Cardiac muscle cell (in vitro differentiated cells and primary cell): ENCODE results near the gene CSF2. TPM values are rescaled to one million over a fixed set of nuclear protein-coding genes. Genes with fewer than 3 reads are reported as not detected.

Source experiments
- DNase-seq, 2 donors: peaks; one replicate each; pipeline versions ENCODE4 v3.0.0 to v3.0.0-alpha.2; 2010 to 2017; ENCODE audit warnings: low read depth in 1 of 2, low spot score in 1 of 2
- H3K27ac ChIP-seq: fragments of 200-600 bp; sonication (generic); 2 replicates; pipeline ENCODE4 v1.5.1; 2016
- H3K27me3 ChIP-seq: fragments of 200-600 bp; sonication (generic); 2 replicates; pipeline ENCODE4 v1.6.0; 2016; ENCODE audit warnings: control low read depth
- H3K36me3 ChIP-seq: fragments of 200-600 bp; sonication (generic); 2 replicates; pipeline ENCODE4 v1.5.1; 2016; ENCODE audit warnings: control low read depth
- H3K4me1 ChIP-seq: fragments of 200-600 bp; sonication (generic); 2 replicates; pipeline ENCODE4 v1.8.1; 2017; ENCODE audit warnings: low read depth, mild to moderate bottlenecking, mixed run types
- H3K4me3 ChIP-seq: fragments of 200-600 bp; sonication (generic); 2 replicates; pipeline ENCODE4 v1.5.1; 2016; ENCODE audit warnings: mild to moderate bottlenecking
- H3K9me3 ChIP-seq: fragments of 200-600 bp; sonication (generic); 2 replicates; pipeline ENCODE4 v1.5.1; 2017; ENCODE audit warnings: low read depth, mild to moderate bottlenecking, control low read depth
- polyA plus RNA-seq: library from polyadenylated mRNA; unstranded; fragments of >200 nt; fragmentation: Nextera tagmentation; extraction: Ambion mirVana; gene quantifications from 2 replicates; pipeline ENCODE4 v1.2.1, GENCODE V29; 2016
- total RNA-seq: library from RNA; depleted of rRNA; stranded (reverse); fragments of >200 nt; gene quantifications from 2 replicates; pipeline ENCODE4 v1.2.3, GENCODE V29; 2016
- TF ChIP-seq, protein P1 (sequence below): IDR thresholded peaks from 2 replicates; pipeline ENCODE4 v1.5.1; 2012; ENCODE audit warnings: low read depth, mild to moderate bottlenecking, low read length

The CSF2 gene
- total and polyA plus RNA-seq, 2 experiments from 2014 or later = not detected

GRCh38 chr5:132037353-132037752 lies 36.2 kb upstream of the CSF2 start:
- TF ChIP-seq, protein P1, sequence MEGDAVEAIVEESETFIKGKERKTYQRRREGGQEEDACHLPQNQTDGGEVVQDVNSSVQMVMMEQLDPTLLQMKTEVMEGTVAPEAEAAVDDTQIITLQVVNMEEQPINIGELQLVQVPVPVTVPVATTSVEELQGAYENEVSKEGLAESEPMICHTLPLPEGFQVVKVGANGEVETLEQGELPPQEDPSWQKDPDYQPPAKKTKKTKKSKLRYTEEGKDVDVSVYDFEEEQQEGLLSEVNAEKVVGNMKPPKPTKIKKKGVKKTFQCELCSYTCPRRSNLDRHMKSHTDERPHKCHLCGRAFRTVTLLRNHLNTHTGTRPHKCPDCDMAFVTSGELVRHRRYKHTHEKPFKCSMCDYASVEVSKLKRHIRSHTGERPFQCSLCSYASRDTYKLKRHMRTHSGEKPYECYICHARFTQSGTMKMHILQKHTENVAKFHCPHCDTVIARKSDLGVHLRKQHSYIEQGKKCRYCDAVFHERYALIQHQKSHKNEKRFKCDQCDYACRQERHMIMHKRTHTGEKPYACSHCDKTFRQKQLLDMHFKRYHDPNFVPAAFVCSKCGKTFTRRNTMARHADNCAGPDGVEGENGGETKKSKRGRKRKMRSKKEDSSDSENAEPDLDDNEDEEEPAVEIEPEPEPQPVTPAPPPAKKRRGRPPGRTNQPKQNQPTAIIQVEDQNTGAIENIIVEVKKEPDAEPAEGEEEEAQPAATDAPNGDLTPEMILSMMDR = no peak
- no peaks in the 10 kb centered on the region for H3K4me1 ChIP-seq
- no peaks in the 10 kb centered on the region for H3K9me3 ChIP-seq
- peaks cover 3% of the 10 kb centered on the region for H3K27me3 ChIP-seq
- H3K27ac ChIP-seq = no peak overlapping the region
- H3K36me3 ChIP-seq = no peaks in the 10 kb centered on the region
- no peak overlapping the region for H3K4me3 ChIP-seq
- no peak for DNase-seq

DNA sequence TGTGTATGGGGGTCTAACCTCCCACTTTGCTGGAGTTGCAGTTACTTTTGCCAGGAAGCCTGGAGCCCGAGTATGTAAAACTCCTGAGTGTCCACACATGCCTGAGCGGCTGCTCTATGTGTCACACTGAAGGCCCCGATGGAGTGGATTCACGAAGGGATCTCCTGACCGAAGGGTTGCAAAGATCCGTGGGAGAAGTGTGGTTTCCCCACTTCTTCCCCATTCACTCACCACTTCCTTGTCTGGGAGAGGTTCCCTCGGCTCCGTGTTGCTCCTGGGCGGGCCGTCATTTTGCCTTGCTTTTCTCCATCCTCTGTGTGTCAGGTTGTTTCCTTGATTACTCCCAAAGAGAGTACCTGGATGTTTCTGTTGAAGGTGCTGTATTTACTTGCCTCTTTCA lies 29.4 kb upstream of the CSF2 start:
- H3K36me3 ChIP-seq = no peaks in the 10 kb centered on the region
- no peak overlapping the region for H3K4me3 ChIP-seq
- no peaks in the 10 kb centered on the region for H3K27me3 ChIP-seq
- H3K9me3 ChIP-seq = no peaks in the 10 kb centered on the region
- no peak overlapping the region for H3K27ac ChIP-seq
- TF ChIP-seq, protein P1 = no peak
- H3K4me1 ChIP-seq = no peaks in the 10 kb centered on the region
- DNase-seq = no peak

DNA sequence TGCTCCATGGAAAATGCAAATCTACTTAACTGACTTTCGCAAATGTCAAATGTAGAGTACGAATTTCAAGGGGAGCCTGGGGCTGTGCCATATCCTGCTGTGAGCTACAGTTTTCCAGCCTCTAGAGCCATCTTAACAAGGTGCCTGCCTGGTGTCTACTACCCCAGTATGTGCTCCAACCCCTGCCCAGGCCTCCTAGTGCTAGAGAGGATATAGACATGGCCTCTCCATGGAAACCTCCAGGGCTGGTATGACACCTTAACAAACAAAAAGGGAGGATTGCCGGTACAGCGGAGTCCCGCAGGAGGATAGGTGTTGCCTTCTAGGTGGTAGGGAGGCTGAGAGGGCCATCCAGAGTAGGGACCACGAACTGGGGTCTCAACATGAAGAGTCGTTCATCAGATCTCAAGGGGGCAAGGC lies 26.7 kb upstream of the CSF2 start:
- Histone ChIP-seq H3K9me3 (no peaks in the 10 kb centered on the region), H3K4me1 (no peaks in the 10 kb centered on the region), H3K36me3 (no peaks in the 10 kb centered on the region), H3K27me3 (no peaks in the 10 kb centered on the region), H3K4me3 (no peak overlapping the region), H3K27ac (no peak overlapping the region)
- TF ChIP-seq, protein P1 = no peak
- DNase-seq = no peak

- Histone ChIP-seq H3K9me3 (no peaks in the 10 kb centered on the region), H3K36me3 (no peaks in the 10 kb centered on the region), H3K27ac (no peak overlapping the region), H3K4me3 (no peak overlapping the region), H3K27me3 (no peaks in the 10 kb centered on the region), H3K4me1 (no peaks in the 10 kb centered on the region)
- DNase-seq = no peak
- TF ChIP-seq, protein P1 = no peak
Observed at GRCh38 chr5:132049093-132049492, 24.5 kb upstream of the CSF2 start.

DNA sequence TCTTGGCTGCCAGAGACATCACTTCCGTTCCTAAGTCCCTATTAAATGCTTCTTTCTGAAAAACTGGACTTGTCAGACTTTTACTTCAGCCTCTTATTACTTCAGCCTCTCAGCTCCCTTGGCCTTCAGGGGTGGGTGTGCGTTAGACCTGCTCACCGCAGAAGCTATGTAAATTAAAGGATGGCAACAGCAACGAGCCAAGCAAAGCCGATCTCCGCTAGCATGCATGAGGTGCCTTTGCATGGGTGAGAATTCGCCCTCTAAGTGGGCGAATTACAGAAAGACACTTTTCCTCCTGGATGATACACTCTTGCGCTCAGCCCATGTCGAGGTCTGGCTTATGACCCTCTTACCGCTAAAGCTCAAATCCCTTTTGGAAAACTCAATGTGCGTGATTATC lies 24.0 kb upstream of the CSF2 start:
- no peak overlapping the region for H3K4me3 ChIP-seq
- no peak overlapping the region for H3K27ac ChIP-seq
- TF ChIP-seq, protein P1 = no peak
- H3K27me3 ChIP-seq = no peaks in the 10 kb centered on the region
- no peaks in the 10 kb centered on the region for H3K4me1 ChIP-seq
- no peak for DNase-seq
- no peaks in the 10 kb centered on the region for H3K36me3 ChIP-seq
- H3K9me3 ChIP-seq = no peaks in the 10 kb centered on the region

DNA sequence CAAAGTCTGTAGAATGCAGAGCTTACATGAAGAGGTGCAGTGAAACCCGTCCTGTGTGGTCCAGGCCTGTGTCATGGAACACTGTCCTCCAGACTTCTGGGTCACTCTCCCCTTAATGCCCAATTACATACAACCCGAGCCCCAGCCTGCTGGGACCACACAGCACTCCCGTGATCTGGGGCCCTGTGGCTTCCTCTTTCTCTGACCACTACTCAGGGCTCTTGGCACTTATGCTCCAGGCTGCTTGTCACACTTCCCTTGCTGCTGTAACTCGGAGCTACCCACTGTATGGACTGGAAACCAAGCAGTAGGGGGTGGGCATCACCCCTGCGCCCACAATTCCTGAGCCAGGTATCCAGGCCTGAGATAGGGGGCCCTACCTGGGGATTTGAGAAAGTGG lies 23.5 kb upstream of the CSF2 start:
- no peak for DNase-seq
- Histone ChIP-seq H3K9me3 (no peaks in the 10 kb centered on the region), H3K27me3 (no peaks in the 10 kb centered on the region), H3K36me3 (no peaks in the 10 kb centered on the region), H3K27ac (no peak overlapping the region), H3K4me3 (no peak overlapping the region), H3K4me1 (no peaks in the 10 kb centered on the region)
- TF ChIP-seq, protein P1 = no peak
